Activated CD4-positive, CD25-positive, alpha-beta regulatory T cell treated with anti-CD3 and anti-CD28 coated beads, Interleukin-2, amount 50 U/mL, for 24 hours (primary cell): ENCODE results near the gene STK39.

Source experiments
- ATAC-seq, 2 donors: fragments of 150-1000 bp; cut with Tn5 transposase; one replicate each; pipeline ENCODE4 v1.10.0; 2021; ENCODE audit warnings: mild to moderate bottlenecking in 1 of 2, moderate library complexity in 1 of 2

STK39 gene

GRCh38 chr2:167986223-167986622 lies 261.2 kb downstream of the STK39 start:
- ATAC-seq, result no peak

- ATAC-seq, result no peak
These were observed 265.4 kb downstream of the STK39 start for GRCh38 chr2:167981945-167982344.

- ATAC-seq, result no peak
These were observed 267.0 kb downstream of the STK39 start for GRCh38 chr2:167980439-167980838.

GRCh38 chr2:167972746-167973145 lies 274.6 kb downstream of the STK39 start:
- no peak for ATAC-seq

- no peak for ATAC-seq
These were observed 275.4 kb downstream of the STK39 start for GRCh38 chr2:167972020-167972419.

- no peak for ATAC-seq
These were observed 280.2 kb downstream of the STK39 start for GRCh38 chr2:167966937-167967913.

GRCh38 chr2:167965907-167966761 lies 281.3 kb downstream of the STK39 start:
- ATAC-seq, result no peak

- ATAC-seq, result no peak
These were observed 282.6 kb downstream of the STK39 start for GRCh38 chr2:167964650-167965413.

GRCh38 chr2:167963899-167964649 lies 283.3 kb downstream of the STK39 start:
- ATAC-seq, result no peak

- ATAC-seq, result no peak
These were observed 284.8 kb downstream of the STK39 start for GRCh38 chr2:167962436-167963226.

- ATAC-seq, result no peak
These were observed 285.8 kb downstream of the STK39 start for GRCh38 chr2:167961536-167962048.

- no peak for ATAC-seq
These were observed 287.2 kb downstream of the STK39 start for GRCh38 chr2:167960089-167960747.

GRCh38 chr2:167957662-167958061 lies 289.7 kb downstream of the STK39 start:
- no peak for ATAC-seq

- ATAC-seq, result no peak
These were observed 292.0 kb downstream of the STK39 start for GRCh38 chr2:167955264-167955906.

- no peak for ATAC-seq
These were observed 292.9 kb downstream of the STK39 start for GRCh38 chr2:167954495-167954894.

- no peak for ATAC-seq
These were observed 293.6 kb downstream of the STK39 start for GRCh38 chr2:167953776-167954175.

- ATAC-seq, result no peak
These were observed 296.8 kb downstream of the STK39 start for GRCh38 chr2:167950571-167950970.

- no peak for ATAC-seq
These were observed 301.0 kb downstream of the STK39 start for GRCh38 chr2:167946441-167946841.

GRCh38 chr2:167945660-167946368 lies 301.6 kb downstream of the STK39 start:
- no peak for ATAC-seq
